GM21390 (cell line): ENCODE results near the gene CD44.
"Not testable (repeated sequence)": the region's sequence is repeated elsewhere in the genome, so short reads cannot be mapped to it uniquely, and the experiment has no call there.

Experiments
- ATAC-seq: cut with Tn5 transposase; IDR thresholded peaks from one replicate; pipeline ENCODE4 v1.9.1; 2021; ENCODE audit not compliant: unreplicated experiment

CD44 gene

GRCh38 chr11:35138943-35139721 is at the start of gene CD44:
CD44 (plus strand) TSS chr11:35139171; CDS start chr11:35139304, 133 bp downstream.
- no peak for ATAC-seq

GRCh38 chr11:35089666-35090065 is 49.3 kb upstream of the CD44 start:
- peak; percentile 69 for ATAC-seq

- peak; percentile 29 for ATAC-seq
Measured at GRCh38 chr11:35090125-35090524, 48.8 kb upstream of the CD44 start.

- ATAC-seq, result not testable (repeated sequence)
Measured at GRCh38 chr11:35090991-35091390, 48.0 kb upstream of the CD44 start.

- ATAC-seq, result no peak
Measured at GRCh38 chr11:35096723-35097122, 42.2 kb upstream of the CD44 start.

GRCh38 chr11:35097814-35098455 is 41.0 kb upstream of the CD44 start:
- ATAC-seq, result no peak

- ATAC-seq, result no peak
Measured at GRCh38 chr11:35098855-35099254, 40.1 kb upstream of the CD44 start.

GRCh38 chr11:35099278-35100012 is 39.5 kb upstream of the CD44 start:
- ATAC-seq, result no peak

- no peak for ATAC-seq
Measured at GRCh38 chr11:35100013-35100383, 39.0 kb upstream of the CD44 start.

GRCh38 chr11:35101223-35101622 is 37.7 kb upstream of the CD44 start:
- ATAC-seq, result no peak

GRCh38 chr11:35102267-35102666 is 36.7 kb upstream of the CD44 start:
- no peak for ATAC-seq

GRCh38 chr11:35103366-35104208 is 35.4 kb upstream of the CD44 start:
- ATAC-seq, result no peak

GRCh38 chr11:35104655-35105054 is 34.3 kb upstream of the CD44 start:
- ATAC-seq, result no peak

- no peak for ATAC-seq
Measured at GRCh38 chr11:35105319-35106079, 33.5 kb upstream of the CD44 start.

GRCh38 chr11:35106595-35106994 is 32.4 kb upstream of the CD44 start:
- peak; percentile 79 for ATAC-seq

GRCh38 chr11:35107861-35108260 is 31.1 kb upstream of the CD44 start:
- ATAC-seq, result no peak

GRCh38 chr11:35108336-35108735 is 30.6 kb upstream of the CD44 start:
- ATAC-seq, result not testable (repeated sequence)

- ATAC-seq, result no peak
Measured at GRCh38 chr11:35109041-35109440, 29.9 kb upstream of the CD44 start.

GRCh38 chr11:35109827-35110226 is 29.1 kb upstream of the CD44 start:
- no peak for ATAC-seq
